Panc1 (cell line): ENCODE results near the gene CCNQ. TPM values are rescaled to one million over a fixed set of nuclear protein-coding genes. Genes with fewer than 3 reads are reported as not detected.

ENCODE experiments used
- ATAC-seq: fragments of 200-7000 bp; cut with Tn5 transposase; 2 replicates; pipeline ENCODE4 v1.9.1; 2020; ENCODE audit warnings: mild to moderate bottlenecking, moderate library complexity
- BruUV-seq: library from RNA; stranded (reverse); fragments of 400-500 nt; replicated peaks from 2 replicates; lab custom pipeline; 2021; lab: Mats Ljungman, UMichigan
- CTCF ChIA-PET: fragments of 300-600 bp; sonication (Branson Sonifier 250); formaldehyde crosslinking; loops from one replicate; lab custom pipeline; 2022; ENCODE audit warnings: antibody characterized with exemption; lab: Charles Lee
- POLR2A ChIA-PET: fragments of 300-600 bp; sonication (Branson Sonifier 250); formaldehyde crosslinking; loops from one replicate; lab custom pipeline; 2022; ENCODE audit warnings: antibody characterized with exemption; lab: Charles Lee
- DNase-seq: peaks from one replicate; pipeline ENCODE4 v3.0.0-alpha.2; 2010; ENCODE audit warnings: low read depth, low spot score
- H3K27ac ChIP-seq: 2 replicates; pipeline ENCODE4 v1.5.1; 2011; ENCODE audit warnings: mild to moderate bottlenecking, low read length, inconsistent platforms
- H3K27me3 ChIP-seq: fragments of 200-500 bp; sonication (Bioruptor generic); 2 replicates; pipeline ENCODE4 v1.6.0; 2014; ENCODE audit warnings: low read length, inconsistent platforms; ENCODE audit not compliant: control insufficient read depth, insufficient read depth
- H3K36me3 ChIP-seq: fragments of 200-500 bp; sonication (Bioruptor generic); 2 replicates; pipeline ENCODE4 v1.5.1; 2014; ENCODE audit warnings: inconsistent platforms, mild to moderate bottlenecking, low read length, moderate library complexity; ENCODE audit not compliant: control insufficient read depth, insufficient read depth
- H3K4me1 ChIP-seq: 2 replicates; pipeline ENCODE4 v1.5.1; 2011; ENCODE audit warnings: inconsistent platforms, mild to moderate bottlenecking, low read length, moderate library complexity; ENCODE audit not compliant: control insufficient read depth, insufficient read depth
- H3K4me3 ChIP-seq, 2 experiments: 2 replicates each; pipeline ENCODE4 v1.5.1; 2011 to 2012; ENCODE audit warnings: low read depth in 2 of 2, low read length in 2 of 2, mild to moderate bottlenecking in 2 of 2, inconsistent platforms in 1 of 2, moderate library complexity in 1 of 2
- H3K9me3 ChIP-seq: fragments of 200-500 bp; sonication (Bioruptor generic); 2 replicates; pipeline ENCODE4 v1.5.1; 2014; ENCODE audit warnings: low read depth, mild to moderate bottlenecking, inconsistent platforms, low read length, moderate library complexity; ENCODE audit not compliant: control insufficient read depth, insufficient read depth
- POLR2AphosphoS5 ChIP-seq: IDR thresholded peaks from 2 replicates; pipeline ENCODE4 v1.6.1; 2012; ENCODE audit warnings: mild to moderate bottlenecking, low read depth, low read length, moderate library complexity
- SIN3A ChIP-seq: IDR thresholded peaks from 2 replicates; pipeline ENCODE4 v1.6.1; 2012; ENCODE audit warnings: low read depth, mild to moderate bottlenecking, low read length, moderate library complexity, borderline replicate concordance; ENCODE audit not compliant: insufficient read depth
- TCF7L2 ChIP-seq: IDR thresholded peaks from 2 replicates; pipeline ENCODE4 v1.6.1; 2011; ENCODE audit warnings: mild to moderate bottlenecking, low read depth, low read length, inconsistent platforms
- in situ Hi-C: cut with HindIII; loops from 2 replicates; pipeline ENCODE4 v1.10.0; 2016; ENCODE audit warnings: low sequenced_read_pairs, low pct_unique_long_range_greater_than_20kb
- intact Hi-C: fragments of 100-400 bp; cut with micrococcal nuclease; formaldehyde crosslinking; loops from one replicate; pipeline ENCODE4 v1.10.0; 2022; ENCODE audit not compliant: unreplicated experiment
- total RNA-seq: library from RNA; stranded (reverse); gene quantifications from one replicate; pipeline ENCODE4 v1.2.1, GENCODE V29; 2021; ENCODE audit not compliant: unreplicated experiment
- TF ChIP-seq, protein P1 (sequence below), 2 experiments: IDR thresholded peaks; 2 replicates each; pipeline ENCODE4 v1.6.1; 2011 to 2012; ENCODE audit warnings: low read depth in 2 of 2, control low read depth in 1 of 2, low read length in 1 of 2, mild to moderate bottlenecking in 1 of 2, moderate library complexity in 1 of 2; ENCODE audit not compliant: insufficient read depth in 1 of 2
- TF ChIP-seq, protein P2 (sequence below): fragments of 450-650 bp; IDR thresholded peaks from 2 replicates; pipeline ENCODE4 v1.5.1; 2017; ENCODE audit warnings: mild to moderate bottlenecking

CCNQ gene
- total RNA-seq, 1 experiment from 2014 or later: 42.1 TPM

GRCh38 chrX:153601511-153602110 lies 2.7 kb upstream of the CCNQ start:
- Histone ChIP-seq H3K4me1 (peaks cover 17% of the 10 kb centered on the region), H3K27me3 (no peaks in the 10 kb centered on the region), H3K4me3 (no peak overlapping the region), H3K36me3 (no peaks in the 10 kb centered on the region), H3K9me3 (no peaks in the 10 kb centered on the region), H3K27ac (no peak overlapping the region)
- intact Hi-C loops: no loop called here
- POLR2A ChIA-PET: no interaction called here
- in situ Hi-C loops: no loop called here
- DNase-seq (no peak), ATAC-seq (no peak)
- TF ChIP-seq POLR2AphosphoS5 (no peak), TCF7L2 (no peak), SIN3A (no peak)
- TF ChIP-seq, protein P1, sequence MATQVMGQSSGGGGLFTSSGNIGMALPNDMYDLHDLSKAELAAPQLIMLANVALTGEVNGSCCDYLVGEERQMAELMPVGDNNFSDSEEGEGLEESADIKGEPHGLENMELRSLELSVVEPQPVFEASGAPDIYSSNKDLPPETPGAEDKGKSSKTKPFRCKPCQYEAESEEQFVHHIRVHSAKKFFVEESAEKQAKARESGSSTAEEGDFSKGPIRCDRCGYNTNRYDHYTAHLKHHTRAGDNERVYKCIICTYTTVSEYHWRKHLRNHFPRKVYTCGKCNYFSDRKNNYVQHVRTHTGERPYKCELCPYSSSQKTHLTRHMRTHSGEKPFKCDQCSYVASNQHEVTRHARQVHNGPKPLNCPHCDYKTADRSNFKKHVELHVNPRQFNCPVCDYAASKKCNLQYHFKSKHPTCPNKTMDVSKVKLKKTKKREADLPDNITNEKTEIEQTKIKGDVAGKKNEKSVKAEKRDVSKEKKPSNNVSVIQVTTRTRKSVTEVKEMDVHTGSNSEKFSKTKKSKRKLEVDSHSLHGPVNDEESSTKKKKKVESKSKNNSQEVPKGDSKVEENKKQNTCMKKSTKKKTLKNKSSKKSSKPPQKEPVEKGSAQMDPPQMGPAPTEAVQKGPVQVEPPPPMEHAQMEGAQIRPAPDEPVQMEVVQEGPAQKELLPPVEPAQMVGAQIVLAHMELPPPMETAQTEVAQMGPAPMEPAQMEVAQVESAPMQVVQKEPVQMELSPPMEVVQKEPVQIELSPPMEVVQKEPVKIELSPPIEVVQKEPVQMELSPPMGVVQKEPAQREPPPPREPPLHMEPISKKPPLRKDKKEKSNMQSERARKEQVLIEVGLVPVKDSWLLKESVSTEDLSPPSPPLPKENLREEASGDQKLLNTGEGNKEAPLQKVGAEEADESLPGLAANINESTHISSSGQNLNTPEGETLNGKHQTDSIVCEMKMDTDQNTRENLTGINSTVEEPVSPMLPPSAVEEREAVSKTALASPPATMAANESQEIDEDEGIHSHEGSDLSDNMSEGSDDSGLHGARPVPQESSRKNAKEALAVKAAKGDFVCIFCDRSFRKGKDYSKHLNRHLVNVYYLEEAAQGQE (IDR thresholded peaks at IDR 0.05; ENCODE audit: insufficient read depth in 1 of 2, low read depth in 2 of 2, low read length in 1 of 2): no peak
- TF ChIP-seq, protein P2, sequence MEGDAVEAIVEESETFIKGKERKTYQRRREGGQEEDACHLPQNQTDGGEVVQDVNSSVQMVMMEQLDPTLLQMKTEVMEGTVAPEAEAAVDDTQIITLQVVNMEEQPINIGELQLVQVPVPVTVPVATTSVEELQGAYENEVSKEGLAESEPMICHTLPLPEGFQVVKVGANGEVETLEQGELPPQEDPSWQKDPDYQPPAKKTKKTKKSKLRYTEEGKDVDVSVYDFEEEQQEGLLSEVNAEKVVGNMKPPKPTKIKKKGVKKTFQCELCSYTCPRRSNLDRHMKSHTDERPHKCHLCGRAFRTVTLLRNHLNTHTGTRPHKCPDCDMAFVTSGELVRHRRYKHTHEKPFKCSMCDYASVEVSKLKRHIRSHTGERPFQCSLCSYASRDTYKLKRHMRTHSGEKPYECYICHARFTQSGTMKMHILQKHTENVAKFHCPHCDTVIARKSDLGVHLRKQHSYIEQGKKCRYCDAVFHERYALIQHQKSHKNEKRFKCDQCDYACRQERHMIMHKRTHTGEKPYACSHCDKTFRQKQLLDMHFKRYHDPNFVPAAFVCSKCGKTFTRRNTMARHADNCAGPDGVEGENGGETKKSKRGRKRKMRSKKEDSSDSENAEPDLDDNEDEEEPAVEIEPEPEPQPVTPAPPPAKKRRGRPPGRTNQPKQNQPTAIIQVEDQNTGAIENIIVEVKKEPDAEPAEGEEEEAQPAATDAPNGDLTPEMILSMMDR: no peak
- no TSS peak for BruUV-seq
- CTCF ChIA-PET: interaction anchor here (0.7 kb wide), 1 partner anchor 28 kb away, joined by 4 read pairs; no protein-coding TSS in a partner anchor

GRCh38 chrX:153600921-153601320 lies 2.0 kb upstream of the CCNQ start:
- Histone ChIP-seq H3K27me3 (no peaks in the 10 kb centered on the region), H3K27ac (peak overlapping the region; percentile 61; the same call in 1 of the 2 replicates), H3K9me3 (no peaks in the 10 kb centered on the region), H3K4me1 (peaks cover 17% of the 10 kb centered on the region), H3K36me3 (no peaks in the 10 kb centered on the region), H3K4me3 (no peak overlapping the region)
- in situ Hi-C loops: no loop called here
- no peak for TF ChIP-seq POLR2AphosphoS5
- no peak for TF ChIP-seq SIN3A
- TF ChIP-seq TCF7L2: no peak
- TF ChIP-seq, protein P1 (IDR thresholded peaks at IDR 0.05; ENCODE audit: insufficient read depth in 1 of 2, low read depth in 2 of 2, low read length in 1 of 2): no peak
- TF ChIP-seq, protein P2: no peak
- ATAC-seq: no peak
- POLR2A ChIA-PET: interaction anchor here (0.6 kb wide), 1 partner anchor 279 kb away, joined by 3 read pairs; no protein-coding TSS in a partner anchor
- no TSS peak for BruUV-seq
- CTCF ChIA-PET: interaction anchor here (0.7 kb wide), 1 partner anchor 27 kb away, joined by 4 read pairs; no protein-coding TSS in a partner anchor
- no peak for DNase-seq
- intact Hi-C loops: no loop called here
